Measurements from ENCODE around the gene HHIPL2. TPM values are rescaled to one million over a fixed set of nuclear protein-coding genes. Genes with fewer than 3 reads are reported as not detected.
A peak's percentile ranks its signal among the peaks of the same experiment; 100 is the strongest.

Gene HHIPL2
- total RNA-seq, 4 donors from 2014 or later, result not detected

DNA sequence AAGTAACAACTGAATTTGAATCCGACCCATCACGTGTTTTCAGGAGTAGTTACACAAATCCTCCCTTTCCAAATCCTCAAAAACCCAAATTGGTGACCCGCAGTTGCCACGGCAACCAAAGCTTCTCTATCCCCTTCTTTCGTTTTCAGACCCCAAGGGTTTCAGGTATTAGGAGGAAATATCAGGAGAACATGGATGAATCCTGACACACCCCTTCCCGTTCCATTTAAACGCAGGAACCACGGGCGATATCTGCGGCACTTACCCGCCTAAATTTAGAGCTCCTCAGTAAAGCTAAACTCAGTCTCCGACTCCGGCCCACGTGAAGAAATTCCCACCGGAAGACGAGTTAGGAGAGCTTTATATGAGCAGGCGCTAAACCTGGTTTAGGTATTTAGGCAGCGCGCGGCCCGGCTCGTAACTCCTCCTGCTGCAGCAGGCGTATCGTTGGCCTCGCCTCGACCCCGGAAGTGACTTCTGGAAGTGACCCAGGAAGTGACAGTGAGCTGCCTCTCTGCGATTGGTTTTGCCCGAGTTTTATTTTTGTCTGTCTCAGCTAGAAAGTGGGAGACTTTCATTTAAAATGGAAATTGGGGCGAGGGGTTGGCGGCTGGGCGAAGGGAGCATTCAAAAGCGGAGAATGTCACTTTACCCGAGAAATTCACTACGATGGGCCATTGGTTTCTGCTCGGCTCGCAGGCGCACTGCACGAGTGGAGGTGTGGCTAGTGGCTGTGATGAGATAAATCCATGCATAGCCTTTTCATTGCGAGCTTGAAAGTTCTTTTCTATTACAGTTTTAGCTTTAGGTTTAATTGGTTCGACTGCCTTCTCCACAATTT lies 41.8 kb upstream of the HHIPL2 start, which contains the start of gene TAF1A:
Gene TAF1A, minus strand, starts transcription at position 472 of the 841 bp plus-strand sequence.
- WGBS, 2 donors (ENCODE audit: low coverage in 1 of 2), result 0% methylated on average over 32 to 39 of the region's 41 CpGs
- peak; percentile 96 for ATAC-seq
- H3K9me3 ChIP-seq, result no peaks in the 10 kb centered on the region
- peak within 1 kb of the TSS; percentile 67 to 85 (median 82) for H3K27ac ChIP-seq
- TF ChIP-seq, protein P1, sequence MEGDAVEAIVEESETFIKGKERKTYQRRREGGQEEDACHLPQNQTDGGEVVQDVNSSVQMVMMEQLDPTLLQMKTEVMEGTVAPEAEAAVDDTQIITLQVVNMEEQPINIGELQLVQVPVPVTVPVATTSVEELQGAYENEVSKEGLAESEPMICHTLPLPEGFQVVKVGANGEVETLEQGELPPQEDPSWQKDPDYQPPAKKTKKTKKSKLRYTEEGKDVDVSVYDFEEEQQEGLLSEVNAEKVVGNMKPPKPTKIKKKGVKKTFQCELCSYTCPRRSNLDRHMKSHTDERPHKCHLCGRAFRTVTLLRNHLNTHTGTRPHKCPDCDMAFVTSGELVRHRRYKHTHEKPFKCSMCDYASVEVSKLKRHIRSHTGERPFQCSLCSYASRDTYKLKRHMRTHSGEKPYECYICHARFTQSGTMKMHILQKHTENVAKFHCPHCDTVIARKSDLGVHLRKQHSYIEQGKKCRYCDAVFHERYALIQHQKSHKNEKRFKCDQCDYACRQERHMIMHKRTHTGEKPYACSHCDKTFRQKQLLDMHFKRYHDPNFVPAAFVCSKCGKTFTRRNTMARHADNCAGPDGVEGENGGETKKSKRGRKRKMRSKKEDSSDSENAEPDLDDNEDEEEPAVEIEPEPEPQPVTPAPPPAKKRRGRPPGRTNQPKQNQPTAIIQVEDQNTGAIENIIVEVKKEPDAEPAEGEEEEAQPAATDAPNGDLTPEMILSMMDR (IDR thresholded peaks at IDR 0.05), result no peak
- peak in 1 of 2 donors; percentile 17 for TF ChIP-seq POLR2A (IDR thresholded peaks at IDR 0.05)
- TF ChIP-seq POLR2AphosphoS5 (IDR thresholded peaks at IDR 0.05), result peak; percentile 71
- peak within 1 kb of the TSS; percentile 67 to 95 for H3K4me3 ChIP-seq
- H3K27me3 ChIP-seq, result no peaks in the 10 kb centered on the region
- peaks cover 5 to 30% (median 6%) of the 10 kb centered on the region in 3 donors for H3K4me1 ChIP-seq
- H3K36me3 ChIP-seq, result peaks cover 0 to 21% of the 10 kb centered on the region in 2 donors

- H3K27ac ChIP-seq, result no peak overlapping the region
- peaks cover 0 to 33% of the 10 kb centered on the region in 2 donors for H3K36me3 ChIP-seq
- H3K9me3 ChIP-seq, result no peaks in the 10 kb centered on the region
- TF ChIP-seq POLR2A (IDR thresholded peaks at IDR 0.05) (no peak), POLR2AphosphoS5 (IDR thresholded peaks at IDR 0.05) (no peak), EP300 (IDR thresholded peaks at IDR 0.05) (no peak)
- TF ChIP-seq, protein P1 (IDR thresholded peaks at IDR 0.05), result no peak
- H3K4me1 ChIP-seq, result peaks cover 5 to 30% (median 6%) of the 10 kb centered on the region in 3 donors
- no peaks in the 10 kb centered on the region for H3K27me3 ChIP-seq
- no peak overlapping the region for H3K4me3 ChIP-seq
- 73 to 76% methylated on average over 1 of the region's 1 CpG for WGBS, 2 donors (ENCODE audit: low coverage in 1 of 2)
- ATAC-seq, result no peak
Observed at GRCh38 chr1:222588135-222588534, 40.2 kb upstream of the HHIPL2 start.

GRCh38 chr1:222586842-222587241 lies 38.9 kb upstream of the HHIPL2 start:
- peaks cover 5 to 30% (median 6%) of the 10 kb centered on the region in 3 donors for H3K4me1 ChIP-seq
- 95 to 96% methylated on average over 2 of the region's 2 CpGs for WGBS, 2 donors (ENCODE audit: low coverage in 1 of 2)
- no peak overlapping the region for H3K27ac ChIP-seq
- peaks cover 0 to 45% of the 10 kb centered on the region in 2 donors for H3K36me3 ChIP-seq
- H3K27me3 ChIP-seq, result no peaks in the 10 kb centered on the region
- H3K4me3 ChIP-seq, result no peak overlapping the region
- H3K9me3 ChIP-seq, result no peaks in the 10 kb centered on the region
- TF ChIP-seq, protein P1 (IDR thresholded peaks at IDR 0.05), result no peak
- TF ChIP-seq EP300 (IDR thresholded peaks at IDR 0.05), result no peak
- TF ChIP-seq POLR2AphosphoS5 (IDR thresholded peaks at IDR 0.05), result no peak
- TF ChIP-seq POLR2A (IDR thresholded peaks at IDR 0.05), result no peak
- ATAC-seq, result no peak

DNA sequence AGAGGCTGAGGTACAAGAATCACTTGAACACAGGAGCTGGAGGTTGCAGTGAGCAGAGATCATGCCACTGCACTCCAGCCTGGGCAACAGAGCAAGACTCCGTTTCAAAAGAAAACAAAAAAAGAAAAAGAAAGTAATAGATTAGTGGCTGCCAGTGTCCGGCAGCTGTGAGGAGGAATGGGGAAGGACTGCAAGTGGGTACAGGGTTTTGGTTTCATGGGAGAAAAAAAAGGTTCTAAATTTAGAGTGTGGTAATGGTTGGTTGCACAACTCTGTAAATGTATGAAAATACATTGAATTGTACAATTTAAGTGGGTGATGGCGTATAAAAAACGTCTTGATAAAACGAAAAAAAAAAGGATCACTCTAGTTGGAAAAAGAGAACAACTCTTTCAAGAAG lies 35.2 kb upstream of the HHIPL2 start:
- Histone ChIP-seq H3K4me1 (peaks cover 0 to 7% (median 0%) of the 10 kb centered on the region in 3 donors), H3K27ac (no peak overlapping the region), H3K4me3 (no peak overlapping the region), H3K9me3 (no peaks in the 10 kb centered on the region), H3K36me3 (peaks cover 0 to 49% of the 10 kb centered on the region in 2 donors), H3K27me3 (no peaks in the 10 kb centered on the region)
- TF ChIP-seq EP300 (IDR thresholded peaks at IDR 0.05) (no peak), POLR2A (IDR thresholded peaks at IDR 0.05) (no peak), POLR2AphosphoS5 (IDR thresholded peaks at IDR 0.05) (no peak)
- TF ChIP-seq, protein P1 (IDR thresholded peaks at IDR 0.05), result no peak
- ATAC-seq, result no peak
- 77 to 94% methylated on average over 3 to 5 of the region's 5 CpGs for WGBS, 2 donors (ENCODE audit: low coverage in 1 of 2)
